ENCODE data around the gene SELENOM.

The SELENOM gene

DNA sequence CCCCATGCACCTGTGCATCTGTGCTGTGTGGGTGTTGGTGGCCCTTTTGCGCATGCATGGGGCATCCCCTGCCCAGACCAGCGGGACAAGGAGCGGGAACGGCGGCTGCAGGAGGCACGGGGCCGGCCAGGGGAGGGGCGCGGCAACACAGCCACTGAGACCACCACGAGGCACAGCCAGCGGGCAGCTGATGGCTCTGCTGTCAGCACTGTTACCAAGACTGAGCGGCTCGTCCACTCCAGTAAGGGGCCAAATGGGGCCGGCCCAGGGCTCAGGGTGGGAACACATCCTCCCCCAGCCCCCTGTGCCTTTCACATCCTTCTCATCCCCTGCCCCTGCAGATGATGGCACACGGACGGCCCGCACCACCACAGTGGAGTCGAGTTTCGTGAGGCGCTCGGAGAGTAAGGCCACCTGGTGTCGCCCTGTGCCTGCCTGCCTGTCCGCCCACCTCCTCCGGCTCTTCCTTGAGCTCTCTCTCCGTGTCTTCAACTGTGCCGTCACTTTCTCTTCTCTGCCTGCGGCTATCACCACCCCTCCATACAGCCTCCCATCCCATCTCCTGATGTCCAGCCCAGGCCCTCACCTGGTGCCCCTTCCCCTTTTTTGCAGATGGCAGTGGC is 10.6 kb downstream of the SELENOM start:
- Mint-ChIP-seq H3K4me1 (no peaks in the 10 kb centered on the region), H3K9me3 (no peaks in the 10 kb centered on the region), H3K27ac (no peak overlapping the region), H3K27me3 (no peaks in the 10 kb centered on the region), H3K36me3 (peaks cover 23% of the 10 kb centered on the region), H3K4me3 (no peak overlapping the region)
- DNase-seq = no peak
- CTCF ChIA-PET = interaction anchor here (1.1 kb wide), 1 partner anchor 12 kb away, joined by 3 read pairs; no protein-coding TSS in a partner anchor

DNA sequence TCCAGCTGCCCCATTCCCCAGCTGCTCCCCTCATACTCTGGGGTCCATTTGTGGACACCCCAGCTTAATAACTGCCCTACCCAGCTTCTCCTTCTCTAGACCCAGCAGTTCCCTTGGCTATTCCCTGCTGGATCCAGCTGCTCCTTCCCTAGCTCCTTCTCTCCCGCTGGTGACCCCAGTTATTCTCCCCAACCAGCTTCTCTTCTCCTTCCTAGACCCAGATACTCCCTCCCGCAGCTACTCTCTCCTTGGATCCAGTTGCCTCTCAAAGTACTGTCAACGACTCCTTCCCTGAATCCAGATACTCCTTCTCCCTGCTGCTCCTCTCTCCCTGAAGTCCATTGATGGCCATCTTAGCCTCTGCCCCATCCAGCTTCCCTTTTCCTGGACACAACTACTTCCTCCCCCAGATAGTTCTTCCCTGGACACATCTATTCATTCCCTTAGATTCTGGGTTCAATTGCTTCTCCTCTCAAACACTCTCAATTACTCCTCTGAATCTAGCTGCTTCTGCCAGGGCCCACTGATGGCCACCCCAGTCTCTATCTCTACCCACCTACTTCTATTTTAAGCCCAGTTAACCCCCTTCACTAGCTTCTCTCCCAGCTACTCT is 11.6 kb downstream of the SELENOM start:
- no peak overlapping the region for H3K27ac Mint-ChIP-seq
- H3K9me3 Mint-ChIP-seq = no peaks in the 10 kb centered on the region

DNA sequence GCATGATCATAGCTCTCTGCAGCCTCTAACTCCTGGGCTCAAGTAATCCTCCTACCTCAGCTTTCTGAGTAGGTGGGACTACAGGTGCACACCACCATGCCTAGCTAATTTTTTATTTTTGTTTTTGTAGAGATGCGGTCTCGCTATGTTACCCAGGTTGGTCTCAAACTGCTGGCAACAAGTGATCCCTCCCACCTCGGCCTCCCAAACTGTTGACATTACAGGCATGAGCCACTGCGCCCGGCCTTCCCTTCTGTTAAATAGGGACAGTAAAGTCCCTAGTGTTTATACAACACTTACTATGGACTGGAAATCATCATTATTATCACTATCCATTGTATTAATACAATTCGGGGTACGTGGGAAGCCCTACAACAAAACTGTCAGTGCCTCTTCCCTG is 12.6 kb downstream of the SELENOM start:
- DNase-seq = no peak
- CTCF ChIA-PET = no interaction called here
- H3K4me3 Mint-ChIP-seq = no peak overlapping the region
- no peaks in the 10 kb centered on the region for H3K27me3 Mint-ChIP-seq
- H3K36me3 Mint-ChIP-seq = peaks cover 22% of the 10 kb centered on the region
- no peak overlapping the region for H3K27ac Mint-ChIP-seq
- no peaks in the 10 kb centered on the region for H3K4me1 Mint-ChIP-seq
- no peaks in the 10 kb centered on the region for H3K9me3 Mint-ChIP-seq

More for the DNA sequence above, 11.6 kb downstream of the SELENOM start:
- no peak overlapping the region for H3K4me3 Mint-ChIP-seq
- CTCF ChIA-PET = interaction anchor here (0.8 to 1.3 kb wide), 5 partner anchors 8 to 334 kb away, joined by 3 to 9 read pairs (median 3); no protein-coding TSS in a partner anchor
- no peak for DNase-seq
- H3K36me3 Mint-ChIP-seq = peaks cover 23% of the 10 kb centered on the region
- no peaks in the 10 kb centered on the region for H3K4me1 Mint-ChIP-seq
- no peaks in the 10 kb centered on the region for H3K27me3 Mint-ChIP-seq

DNA sequence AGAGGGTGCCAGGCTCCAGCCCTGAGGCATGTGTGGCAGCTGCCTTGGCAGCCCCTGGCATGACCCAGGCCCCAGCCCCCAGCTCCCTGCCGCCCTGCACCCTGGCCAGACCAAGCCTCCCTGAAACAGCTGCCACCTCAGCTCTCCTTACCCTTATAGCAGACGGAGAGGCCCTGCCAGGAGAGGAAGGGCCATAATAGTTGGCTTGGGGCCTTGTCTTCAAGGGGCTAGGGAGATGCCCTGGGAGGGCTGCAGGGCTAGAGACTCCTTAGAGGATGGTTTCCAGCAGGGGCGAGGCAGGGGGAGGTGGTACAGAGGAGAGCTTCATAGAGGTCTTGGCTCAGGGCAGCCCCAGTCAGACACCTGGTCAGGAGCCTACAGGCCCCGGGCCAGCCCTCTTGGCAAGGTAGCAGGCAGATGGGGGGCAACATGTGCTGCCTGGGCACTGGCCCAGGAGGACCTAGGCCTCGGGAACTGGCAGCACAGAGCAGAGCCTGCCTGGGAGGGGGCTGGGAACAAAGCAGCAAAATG is 13.3 kb downstream of the SELENOM start:
- peaks cover 22% of the 10 kb centered on the region for H3K36me3 Mint-ChIP-seq
- H3K4me1 Mint-ChIP-seq = no peaks in the 10 kb centered on the region
- H3K27ac Mint-ChIP-seq = no peak overlapping the region
- H3K27me3 Mint-ChIP-seq = no peaks in the 10 kb centered on the region
- no peak overlapping the region for H3K4me3 Mint-ChIP-seq
- CTCF ChIA-PET = interaction anchor here (1.2 kb wide), 1 partner anchor 14 kb away, joined by 4 read pairs; the partner anchor contains the start of gene SELENOM
- DNase-seq = no peak
- H3K9me3 Mint-ChIP-seq = no peaks in the 10 kb centered on the region

DNA sequence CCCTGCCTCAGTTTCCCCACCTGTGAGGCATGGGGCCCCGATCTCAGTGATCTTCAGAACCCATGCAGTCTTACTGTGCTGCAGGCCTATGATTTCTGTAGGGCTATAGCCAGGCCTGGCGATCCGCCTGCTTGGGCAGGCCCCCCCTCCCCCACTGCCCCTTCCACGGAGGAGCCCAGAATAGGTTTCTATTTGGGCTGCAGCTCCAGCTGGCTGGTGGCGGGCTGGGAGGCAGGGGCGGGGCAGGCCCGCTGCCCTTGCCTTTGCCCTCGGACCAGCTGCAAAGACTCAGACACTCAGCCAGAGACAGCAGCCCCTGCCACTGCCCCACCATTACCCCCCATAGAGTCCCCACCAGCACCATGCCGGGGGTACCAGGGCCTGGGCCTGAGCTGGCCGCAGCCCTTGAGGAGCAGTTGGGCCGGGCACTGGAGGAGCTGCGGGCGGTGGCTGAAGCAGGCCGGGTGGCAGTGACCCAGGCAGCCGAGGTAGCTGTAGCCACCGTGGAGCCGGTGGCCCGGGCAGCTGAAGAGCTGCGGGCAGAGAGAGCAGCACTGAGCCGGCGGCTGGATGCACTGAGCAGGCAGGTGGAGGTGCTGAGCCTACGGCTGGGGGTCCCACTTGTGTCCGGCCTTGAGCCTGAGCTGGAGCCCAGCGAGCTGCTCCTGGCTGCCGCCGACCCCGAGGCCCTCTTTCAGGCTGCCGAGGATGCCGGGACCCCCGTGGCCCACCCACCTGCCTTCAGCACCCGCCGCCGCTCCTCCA is 14.1 kb downstream of the SELENOM start:
- CTCF ChIA-PET = interaction anchor here (0.7 to 1.2 kb wide), 3 partner anchors 9 to 55 kb away, joined by 3 to 4 read pairs (median 3); partner anchors contain the start of gene SELENOM
- Mint-ChIP-seq H3K9me3 (no peaks in the 10 kb centered on the region), H3K36me3 (peaks cover 21% of the 10 kb centered on the region), H3K4me3 (no peak overlapping the region), H3K4me1 (no peaks in the 10 kb centered on the region), H3K27ac (no peak overlapping the region), H3K27me3 (no peaks in the 10 kb centered on the region)
- no peak for DNase-seq

DNA sequence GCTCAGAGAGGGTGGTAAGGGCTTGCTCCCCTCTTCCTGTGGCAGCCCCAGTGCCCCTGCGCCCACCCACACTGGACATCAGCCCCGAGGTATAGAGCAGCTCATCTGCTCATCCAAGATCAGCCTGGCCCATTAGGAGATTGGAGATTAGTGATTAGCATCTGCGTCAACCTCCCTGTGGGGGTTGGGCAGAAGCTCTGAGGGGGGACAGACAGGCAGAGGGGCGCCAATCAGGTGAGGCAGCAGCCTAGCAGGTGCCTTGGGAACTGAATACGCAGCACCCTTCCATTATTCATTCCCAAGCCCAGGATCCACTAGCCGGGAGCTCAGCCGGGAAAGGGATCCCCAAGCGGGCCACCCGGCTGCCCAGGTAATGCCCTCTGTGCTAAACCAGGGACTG is 15.2 kb downstream of the SELENOM start:
- H3K4me3 Mint-ChIP-seq = no peak overlapping the region
- DNase-seq = no peak
- CTCF ChIA-PET = interaction anchor here (0.6 kb wide), 1 partner anchor 304 kb away, joined by 3 read pairs; no protein-coding TSS in a partner anchor
- no peak overlapping the region for H3K27ac Mint-ChIP-seq
- H3K9me3 Mint-ChIP-seq = no peaks in the 10 kb centered on the region
- H3K4me1 Mint-ChIP-seq = no peaks in the 10 kb centered on the region
- H3K36me3 Mint-ChIP-seq = peaks cover 28% of the 10 kb centered on the region
- H3K27me3 Mint-ChIP-seq = no peaks in the 10 kb centered on the region

DNA sequence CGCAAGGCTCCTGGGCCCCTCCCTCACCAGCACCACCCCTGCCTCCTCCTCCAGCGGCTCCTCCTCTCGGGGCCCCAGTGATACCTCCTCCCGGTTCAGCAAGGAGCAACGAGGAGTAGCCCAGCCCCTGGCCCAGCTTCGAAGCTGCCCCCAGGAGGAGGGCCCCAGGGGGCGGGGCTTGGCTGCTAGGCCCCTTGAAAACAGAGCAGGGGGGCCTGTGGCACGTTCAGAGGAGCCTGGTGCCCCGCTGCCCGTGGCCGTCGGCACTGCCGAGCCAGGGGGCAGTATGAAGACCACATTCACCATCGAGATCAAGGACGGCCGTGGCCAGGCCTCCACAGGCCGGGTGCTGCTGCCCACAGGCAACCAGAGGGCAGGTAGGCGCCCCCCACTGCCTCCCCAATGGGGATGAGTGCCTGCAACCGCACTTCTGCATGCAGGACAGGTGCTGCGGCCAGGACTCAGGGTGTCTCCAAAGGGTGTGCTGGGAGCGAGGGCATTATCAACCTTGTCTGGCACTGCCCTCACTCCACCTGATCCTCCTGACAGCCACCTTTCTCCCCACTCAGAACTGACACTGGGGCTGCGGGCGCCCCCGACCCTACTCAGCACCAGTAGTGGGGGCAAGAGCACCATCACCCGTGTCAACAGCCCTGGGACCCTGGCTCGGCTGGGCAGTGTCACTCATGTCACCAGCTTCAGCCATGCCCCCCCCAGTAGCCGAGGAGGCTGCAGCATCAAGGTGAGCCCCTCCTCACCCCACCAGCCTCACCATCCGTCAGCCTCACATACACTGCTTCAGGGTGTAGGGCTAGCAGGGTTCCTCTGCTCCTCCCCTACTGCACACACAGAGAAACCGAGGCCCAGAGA is 16.0 kb downstream of the SELENOM start:
- H3K9me3 Mint-ChIP-seq = no peaks in the 10 kb centered on the region
- no peaks in the 10 kb centered on the region for H3K27me3 Mint-ChIP-seq
- DNase-seq = no peak
- H3K27ac Mint-ChIP-seq = no peak overlapping the region
- H3K36me3 Mint-ChIP-seq = peaks cover 22% of the 10 kb centered on the region
- no peaks in the 10 kb centered on the region for H3K4me1 Mint-ChIP-seq
- CTCF ChIA-PET = interaction anchor here (0.5 to 0.7 kb wide), 2 partner anchors 9 to 142 kb away, joined by 3 read pairs; no protein-coding TSS in a partner anchor
- no peak overlapping the region for H3K4me3 Mint-ChIP-seq

DNA sequence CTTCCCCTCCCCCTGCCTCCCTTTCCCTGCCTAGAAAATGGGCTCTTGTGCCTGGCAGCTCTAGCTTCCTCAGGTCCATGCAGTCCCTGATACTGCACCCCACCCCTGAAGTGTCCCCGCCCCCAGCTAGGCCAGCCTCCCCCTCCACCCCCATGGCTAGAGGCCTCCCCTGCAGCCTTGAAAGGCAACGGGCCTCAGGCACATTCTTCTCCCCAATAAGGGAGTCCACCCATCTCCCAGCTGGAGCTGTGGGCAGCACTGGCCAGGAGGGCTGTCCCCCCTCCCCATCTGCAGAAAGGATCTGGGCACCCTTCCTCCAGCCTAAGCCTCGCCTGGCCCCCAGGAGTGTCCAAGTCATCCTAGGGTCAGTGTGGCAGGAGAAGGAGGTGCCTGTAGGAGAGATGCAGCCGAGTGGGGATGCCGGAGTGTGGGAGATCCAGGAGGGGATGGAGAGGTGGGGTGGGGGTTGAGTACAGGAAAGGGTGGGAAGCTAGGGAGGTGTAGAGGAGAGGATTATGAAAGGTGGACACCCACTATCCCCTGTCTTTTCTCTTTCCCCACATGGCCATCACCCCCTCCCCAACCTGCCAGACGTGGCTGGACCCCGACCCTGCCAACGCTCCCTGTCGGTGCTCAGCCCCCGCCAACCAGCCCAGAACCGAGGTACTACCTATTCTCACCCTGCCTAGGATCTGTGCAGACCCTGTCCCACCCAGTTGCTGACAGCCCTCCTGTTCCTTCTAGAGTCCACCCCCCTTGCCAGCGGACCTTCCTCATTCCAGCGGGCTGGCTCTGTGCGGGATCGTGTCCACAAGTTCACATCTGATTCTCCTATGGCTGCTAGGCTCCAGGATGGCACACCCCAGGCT is 16.9 kb downstream of the SELENOM start:
- Mint-ChIP-seq H3K27me3 (no peaks in the 10 kb centered on the region), H3K4me1 (peaks cover 1% of the 10 kb centered on the region), H3K4me3 (no peak overlapping the region), H3K27ac (no peak overlapping the region), H3K36me3 (peaks cover 15% of the 10 kb centered on the region), H3K9me3 (no peaks in the 10 kb centered on the region)
- DNase-seq = no peak
- CTCF ChIA-PET = interaction anchor here (1.2 to 2.4 kb wide), 5 partner anchors 15 to 142 kb away, joined by 3 to 6 read pairs (median 5); partner anchors contain the start of gene SELENOM

DNA sequence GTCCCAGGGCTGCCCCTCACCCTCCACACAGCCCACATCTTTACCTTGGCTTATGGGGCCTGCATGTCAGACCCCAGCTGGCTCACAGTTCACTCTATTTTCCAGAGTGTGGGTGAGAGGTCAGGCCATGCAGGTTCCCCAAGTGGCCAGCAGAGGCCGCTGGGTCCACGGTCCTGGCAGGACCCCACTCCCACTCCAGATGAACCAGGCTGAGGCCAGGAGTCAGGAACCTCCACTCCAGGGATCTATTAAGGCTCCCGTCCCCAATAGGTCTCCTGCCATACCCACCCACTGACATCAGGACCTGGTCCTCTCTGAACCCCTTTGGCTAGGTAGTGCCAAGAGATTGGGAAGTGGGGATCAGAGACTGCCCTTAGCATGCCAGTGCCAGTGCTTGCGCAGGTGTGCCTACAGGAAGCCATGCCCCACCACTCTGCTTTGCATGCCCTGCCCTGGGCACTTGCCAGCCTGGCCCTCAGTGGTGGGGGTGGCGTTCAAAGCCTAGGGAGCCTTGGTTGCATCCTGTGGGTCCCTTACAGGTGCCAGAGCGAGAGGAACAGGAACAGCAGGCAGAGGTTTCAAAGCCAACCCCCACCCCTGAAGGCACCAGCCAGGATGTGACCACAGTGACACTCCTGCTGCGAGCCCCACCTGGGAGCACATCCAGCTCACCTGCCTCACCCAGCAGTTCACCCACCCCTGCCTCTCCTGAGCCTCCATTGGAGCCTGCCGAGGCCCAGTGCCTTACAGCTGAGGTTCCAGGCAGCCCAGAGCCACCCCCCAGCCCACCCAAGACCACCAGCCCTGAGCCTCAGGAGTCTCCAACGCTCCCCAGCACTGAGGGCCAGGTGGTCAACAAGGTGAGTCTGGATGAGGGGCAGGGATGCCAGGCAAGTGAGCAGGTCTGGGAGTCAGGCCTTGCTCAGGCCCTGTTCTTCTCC is 17.9 kb downstream of the SELENOM start:
- no peak overlapping the region for H3K27ac Mint-ChIP-seq
- no peaks in the 10 kb centered on the region for H3K27me3 Mint-ChIP-seq
- no peaks in the 10 kb centered on the region for H3K9me3 Mint-ChIP-seq
- H3K4me1 Mint-ChIP-seq = peaks cover 5% of the 10 kb centered on the region
- DNase-seq = peak; percentile 48
- H3K36me3 Mint-ChIP-seq = peaks cover 14% of the 10 kb centered on the region
- H3K4me3 Mint-ChIP-seq = no peak overlapping the region
- CTCF ChIA-PET = interaction anchor here (0.5 to 2.4 kb wide), 8 partner anchors 16 to 265 kb away, joined by 3 to 6 read pairs (median 4); partner anchors contain the start of gene SELENOM

DNA sequence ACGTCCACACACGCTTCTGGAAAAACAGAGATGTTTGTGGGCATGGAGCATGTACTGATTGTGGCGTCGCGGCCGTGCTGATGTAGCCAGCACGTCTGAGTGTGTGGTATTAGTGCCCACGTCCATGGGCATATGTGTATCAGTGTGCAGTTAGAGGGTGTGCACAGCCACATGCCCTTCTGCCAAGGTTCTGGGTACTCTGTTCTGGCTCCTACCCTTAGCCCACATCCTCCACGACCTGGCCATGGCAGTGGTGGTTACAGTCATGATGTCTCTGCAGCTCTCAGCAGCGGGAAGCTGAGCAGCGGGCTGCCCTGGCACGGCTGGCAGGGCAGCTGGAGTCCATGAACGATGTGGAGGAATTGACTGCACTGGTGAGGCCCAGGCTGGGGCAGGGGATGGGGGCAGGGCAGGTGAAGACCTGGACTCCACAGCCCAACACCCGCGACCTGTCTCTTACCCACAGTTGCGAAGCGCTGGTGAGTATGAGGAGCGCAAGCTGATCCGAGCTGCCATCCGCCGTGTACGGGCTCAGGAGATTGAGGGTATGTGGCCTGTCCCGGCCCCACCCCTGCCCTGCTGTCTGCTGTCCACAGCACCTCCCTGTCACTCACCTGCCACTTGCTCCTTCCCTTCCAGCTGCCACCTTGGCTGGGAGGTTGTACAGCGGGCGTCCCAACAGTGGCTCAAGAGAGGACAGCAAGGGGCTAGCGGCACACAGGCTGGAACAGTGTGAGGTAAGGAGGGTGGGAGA is 19.0 kb downstream of the SELENOM start:
- Mint-ChIP-seq H3K9me3 (no peaks in the 10 kb centered on the region), H3K27ac (no peak overlapping the region), H3K4me1 (peaks cover 15% of the 10 kb centered on the region), H3K4me3 (no peak overlapping the region), H3K36me3 (peaks cover 15% of the 10 kb centered on the region), H3K27me3 (no peaks in the 10 kb centered on the region)
- no peak for DNase-seq
- CTCF ChIA-PET = interaction anchor here (0.7 to 2.4 kb wide), 6 partner anchors 7 to 184 kb away, joined by 3 to 6 read pairs (median 4); partner anchors contain the start of gene SELENOM

DNA sequence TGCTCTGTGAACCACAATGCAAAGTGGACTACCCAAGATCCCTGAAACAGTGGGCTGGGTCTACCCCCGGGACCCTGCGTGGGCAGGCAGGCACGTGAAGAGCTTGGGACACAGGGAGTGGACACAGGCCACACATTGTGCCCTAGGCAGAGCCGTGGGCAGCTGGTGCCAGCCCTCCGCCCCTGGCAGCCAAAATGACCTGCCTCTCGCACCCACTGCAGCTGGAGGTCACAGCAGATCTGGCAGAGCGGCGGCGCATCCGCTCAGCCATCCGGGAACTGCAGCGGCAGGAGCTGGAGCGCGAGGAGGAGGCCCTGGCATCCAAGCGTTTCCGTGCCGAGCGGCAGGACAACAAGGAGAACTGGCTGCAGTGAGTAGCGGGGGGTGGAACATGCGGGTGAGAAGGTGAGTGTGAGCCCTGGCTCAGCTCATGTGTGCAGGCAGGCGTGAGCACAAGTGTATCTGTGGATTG is 19.6 kb downstream of the SELENOM start:
- CTCF ChIA-PET = interaction anchor here (0.8 to 1.1 kb wide), 3 partner anchors 8 to 185 kb away, joined by 3 read pairs; no protein-coding TSS in a partner anchor
- Mint-ChIP-seq H3K9me3 (no peaks in the 10 kb centered on the region), H3K27me3 (no peaks in the 10 kb centered on the region), H3K4me1 (peaks cover 21% of the 10 kb centered on the region), H3K36me3 (peaks cover 15% of the 10 kb centered on the region), H3K27ac (peak overlapping the region; percentile 45), H3K4me3 (no peak overlapping the region)
- DNase-seq = no peak
